ENCODE measurements around the gene NAA60.
"Not testable (repeated sequence)": the region's sequence is repeated elsewhere in the genome, so short reads cannot be mapped to it uniquely, and the experiment has no call there.

GRCh38 chr16:3473596-3473943 is 30.1 kb downstream of the NAA60 start:
- not testable (repeated sequence) for TF ChIP-seq CTCF, POLR2A (IDR thresholded peaks at IDR 0.05)

Data from body of pancreas (tissue), 4 donors.